GM21360 (cell line): Measurements from ENCODE around the gene MAOA.

Experiments used
- ATAC-seq: cut with Tn5 transposase; IDR thresholded peaks from one replicate; pipeline ENCODE4 v1.9.1; 2021; ENCODE audit warnings: mild to moderate bottlenecking, moderate library complexity; ENCODE audit not compliant: unreplicated experiment

The MAOA gene

GRCh38 chrX:43745938-43746721 is 90.0 kb downstream of the MAOA start:
- no peak for ATAC-seq

- ATAC-seq, result no peak
Measured at GRCh38 chrX:43747476-43747875, 91.4 kb downstream of the MAOA start.

- ATAC-seq, result peak; percentile 93
Measured at GRCh38 chrX:43750248-43750676, 94.2 kb downstream of the MAOA start.

GRCh38 chrX:43753637-43754036 is 97.5 kb downstream of the MAOA start:
- no peak for ATAC-seq

GRCh38 chrX:43756076-43756475 is 100.0 kb downstream of the MAOA start:
- no peak for ATAC-seq

GRCh38 chrX:43758044-43758443 is 101.9 kb downstream of the MAOA start:
- ATAC-seq, result no peak

- no peak for ATAC-seq
Measured at GRCh38 chrX:43785930-43786591, 130.0 kb downstream of the MAOA start.
